CD4-positive, alpha-beta memory T cell (primary cell): ENCODE measurements around the gene SDF4. TPM values are rescaled to one million over a fixed set of nuclear protein-coding genes. Genes with fewer than 3 reads are reported as not detected.

Experiments used
- CTCF ChIA-PET: fragments of 350-600 bp; sonication (Branson Sonifier 250); formaldehyde crosslinking; loops from one replicate; lab custom pipeline; 2021; ENCODE audit warnings: inconsistent platforms; ENCODE audit not compliant: partially characterized antibody; lab: Charles Lee
- POLR2A ChIA-PET: fragments of 350-600 bp; sonication (Branson Sonifier 250); formaldehyde crosslinking; loops from one replicate; lab custom pipeline; 2021; ENCODE audit not compliant: partially characterized antibody; lab: Charles Lee
- DNase-seq, 5 donors: peaks; one replicate each; pipeline versions ENCODE4 v3.0.0 to v3.0.0-alpha.2; 2020 to 2022; ENCODE audit warnings: mixed read lengths in 1 of 5
- H3K27ac ChIP-seq: one replicate; pipeline ENCODE4 v1.7.0; 2013; ENCODE audit warnings: low read depth, low read length
- H3K27me3 ChIP-seq: 2 replicates; pipeline ENCODE4 v1.7.0; 2013; ENCODE audit warnings: mild to moderate bottlenecking, low read length, moderate library complexity; ENCODE audit not compliant: insufficient read depth
- H3K36me3 ChIP-seq: 2 replicates; pipeline ENCODE4 v1.7.0; 2013; ENCODE audit warnings: mild to moderate bottlenecking, low read length, moderate library complexity; ENCODE audit not compliant: insufficient read depth
- H3K4me1 ChIP-seq: 2 replicates; pipeline ENCODE4 v1.7.0; 2013; ENCODE audit warnings: mild to moderate bottlenecking, low read length, moderate library complexity; ENCODE audit not compliant: insufficient read depth
- H3K4me3 ChIP-seq, 2 donors: one replicate each; pipeline ENCODE4 v1.7.0; 2013; ENCODE audit warnings: low read length in 2 of 2, mild to moderate bottlenecking in 1 of 2
- H3K9me3 ChIP-seq, 2 donors: one replicate each; pipeline ENCODE4 v1.7.0; 2013; ENCODE audit warnings: low read length in 2 of 2, control low read depth in 1 of 2; ENCODE audit not compliant: control insufficient read depth in 1 of 2
- H3K27ac Mint-ChIP-seq, 7 donors: one replicate each; pipeline ENCODE4 v1.8.0; 2020 to 2021; ENCODE audit warnings: mixed read lengths in 7 of 7, mild to moderate bottlenecking in 6 of 7, inconsistent platforms in 3 of 7, moderate library complexity in 3 of 7
- H3K27me3 Mint-ChIP-seq, 2 donors: one replicate each; pipeline ENCODE4 v1.8.0; 2020 to 2021; ENCODE audit warnings: mixed read lengths in 2 of 2
- H3K36me3 Mint-ChIP-seq, 2 donors: one replicate each; pipeline ENCODE4 v1.8.0; 2020 to 2021; ENCODE audit warnings: mixed read lengths in 2 of 2, inconsistent platforms in 1 of 2, mild to moderate bottlenecking in 1 of 2
- H3K4me1 Mint-ChIP-seq, 4 donors: one replicate each; pipeline ENCODE4 v1.8.0; 2020 to 2021; ENCODE audit warnings: mixed read lengths in 4 of 4, mild to moderate bottlenecking in 1 of 4
- H3K4me3 Mint-ChIP-seq, 8 donors: one replicate each; pipeline ENCODE4 v1.8.0; 2020 to 2021; ENCODE audit warnings: mixed read lengths in 8 of 8, mild to moderate bottlenecking in 7 of 8, moderate library complexity in 6 of 8, inconsistent platforms in 3 of 8
- H3K9me3 Mint-ChIP-seq, 8 donors: one replicate each; pipeline ENCODE4 v1.8.0; 2020 to 2021; ENCODE audit warnings: mixed read lengths in 8 of 8, mild to moderate bottlenecking in 5 of 8, inconsistent platforms in 3 of 8, moderate library complexity in 1 of 8
- intact Hi-C: fragments of 100-400 bp; cut with micrococcal nuclease; formaldehyde crosslinking; loops from one replicate; pipeline ENCODE4 v1.15.1; 2023
- polyA plus RNA-seq, 2 donors: library from polyadenylated mRNA; unstranded; fragments of 300-500 nt; fragmentation: Illumina TruSeq; gene quantifications; one replicate each; pipeline ENCODE4 v1.2.3, GENCODE V29; 2021
- total RNA-seq, 2 experiments: library from RNA; stranded (reverse); gene quantifications; one replicate each; pipeline ENCODE4 v1.2.3, GENCODE V29; 2021

The SDF4 gene
- total and polyA plus RNA-seq, 4 experiments from 2014 or later, result 97.4 to 138 (median 116) TPM

- peak overlapping the region in 1 of 2 donors; percentile 28 for H3K4me3 ChIP-seq
- POLR2A ChIA-PET, result interaction anchor here (0.7 to 4.1 kb wide), 8 partner anchors 8 to 61 kb away, joined by 3 to 38 read pairs (median 4); partner anchors contain the start of gene TNFRSF18
- H3K9me3 ChIP-seq, result no peaks in the 10 kb centered on the region
- H3K36me3 Mint-ChIP-seq, result peaks cover 11 to 37% of the 10 kb centered on the region in 2 donors
- H3K27ac ChIP-seq, result peak overlapping the region; percentile 86
- CTCF ChIA-PET, result no interaction called here
- peaks cover 63% of the 10 kb centered on the region for H3K4me1 ChIP-seq
- H3K9me3 Mint-ChIP-seq, result peaks cover 0 to 2% (median 0%) of the 10 kb centered on the region in 8 donors
- peak overlapping the region; percentile 86 to 94 (median 90) for H3K27ac Mint-ChIP-seq
- peaks cover 20 to 68% (median 42%) of the 10 kb centered on the region in 4 donors for H3K4me1 Mint-ChIP-seq
- no peak for DNase-seq
- intact Hi-C loops, result no loop called here
- H3K27me3 Mint-ChIP-seq, result no peaks in the 10 kb centered on the region
- H3K36me3 ChIP-seq, result peaks cover 21% of the 10 kb centered on the region
- peak overlapping the region in 7 of 8 donors; percentile 16 to 63 (median 41) for H3K4me3 Mint-ChIP-seq
- no peaks in the 10 kb centered on the region for H3K27me3 ChIP-seq
These were observed 13.1 kb downstream of the SDF4 start for GRCh38 chr1:1218524-1219200.

- Histone ChIP-seq H3K4me3 (no peak overlapping the region), H3K27me3 (no peaks in the 10 kb centered on the region), H3K36me3 (peaks cover 16% of the 10 kb centered on the region), H3K27ac (peak overlapping the region; percentile 86), H3K4me1 (peaks cover 70% of the 10 kb centered on the region), H3K9me3 (no peaks in the 10 kb centered on the region)
- Mint-ChIP-seq H3K27me3 (no peaks in the 10 kb centered on the region), H3K4me3 (peak overlapping the region in 5 of 8 donors; percentile 15 to 49 (median 42)), H3K9me3 (no peaks in the 10 kb centered on the region), H3K27ac (peak overlapping the region; percentile 79 to 98 (median 86)), H3K36me3 (peaks cover 7 to 31% of the 10 kb centered on the region in 2 donors), H3K4me1 (peaks cover 20 to 64% (median 39%) of the 10 kb centered on the region in 4 donors)
- no peak for DNase-seq
- intact Hi-C loops, result no loop called here
- ChIA-PET POLR2A (interaction anchor here (0.7 to 4.1 kb wide), 6 partner anchors 8 to 74 kb away, joined by 3 to 38 read pairs (median 3); partner anchors contain the start of gene TNFRSF18), CTCF (no interaction called here)
These were observed 13.9 kb downstream of the SDF4 start for GRCh38 chr1:1217621-1218523.

- peaks cover 17 to 64% (median 36%) of the 10 kb centered on the region in 4 donors for H3K4me1 Mint-ChIP-seq
- H3K9me3 Mint-ChIP-seq, result no peaks in the 10 kb centered on the region
- H3K27me3 Mint-ChIP-seq, result no peaks in the 10 kb centered on the region
- H3K4me3 Mint-ChIP-seq, result peak overlapping the region; percentile 33 to 98 (median 84)
- no peaks in the 10 kb centered on the region for H3K27me3 ChIP-seq
- no peak overlapping the region for H3K4me3 ChIP-seq
- no peaks in the 10 kb centered on the region for H3K9me3 ChIP-seq
- DNase-seq, result peak; percentile 74 to 83 (median 82)
- H3K4me1 ChIP-seq, result peaks cover 75% of the 10 kb centered on the region
- H3K27ac Mint-ChIP-seq, result peak overlapping the region; percentile 98 to 100 (median 99)
- H3K36me3 Mint-ChIP-seq, result peaks cover 4 to 25% of the 10 kb centered on the region in 2 donors
- intact Hi-C loops, result no loop called here
- peaks cover 10% of the 10 kb centered on the region for H3K36me3 ChIP-seq
- peak overlapping the region; percentile 86 for H3K27ac ChIP-seq
- ChIA-PET CTCF (interaction anchor here (0.7 kb wide), 1 partner anchor 10 kb away, joined by 3 read pairs; no protein-coding TSS in a partner anchor), POLR2A (interaction anchor here (0.6 to 4.1 kb wide), 6 partner anchors 9 to 80 kb away, joined by 3 to 38 read pairs (median 4); partner anchors contain the start of genes B3GALT6 and TNFRSF18)
These were observed 14.8 kb downstream of the SDF4 start for GRCh38 chr1:1216770-1217620.

- peak overlapping the region in 7 of 8 donors; percentile 79 to 98 (median 84) for H3K4me3 Mint-ChIP-seq
- peak in 1 of 5 donors; percentile 35 for DNase-seq
- no peaks in the 10 kb centered on the region for H3K27me3 Mint-ChIP-seq
- Histone ChIP-seq H3K27ac (peak overlapping the region; percentile 86), H3K9me3 (no peaks in the 10 kb centered on the region), H3K4me1 (peaks cover 78% of the 10 kb centered on the region), H3K36me3 (peaks cover 10% of the 10 kb centered on the region), H3K27me3 (no peaks in the 10 kb centered on the region), H3K4me3 (no peak overlapping the region)
- ChIA-PET CTCF (interaction anchor here (1.2 kb wide), 1 partner anchor 15 kb away, joined by 5 read pairs; no protein-coding TSS in a partner anchor), POLR2A (interaction anchor here (1.2 to 4.1 kb wide), 5 partner anchors 10 to 79 kb away, joined by 3 to 38 read pairs (median 4); partner anchors contain the start of gene TNFRSF18)
- peaks cover 17 to 64% (median 36%) of the 10 kb centered on the region in 4 donors for H3K4me1 Mint-ChIP-seq
- intact Hi-C loops, result loop anchor here (2.0 kb wide), 1 partner anchor 15 kb away; no protein-coding TSS in a partner anchor
- peaks cover 0 to 22% of the 10 kb centered on the region in 2 donors for H3K36me3 Mint-ChIP-seq
- peak overlapping the region; percentile 98 to 100 (median 99) for H3K27ac Mint-ChIP-seq
- no peaks in the 10 kb centered on the region for H3K9me3 Mint-ChIP-seq
These were observed 15.8 kb downstream of the SDF4 start for GRCh38 chr1:1215881-1216605.

- intact Hi-C loops, result loop anchor here (2.0 kb wide), 1 partner anchor 16 kb away; no protein-coding TSS in a partner anchor
- H3K27ac ChIP-seq, result peak overlapping the region; percentile 86
- peaks cover 0 to 16% of the 10 kb centered on the region in 2 donors for H3K36me3 Mint-ChIP-seq
- peaks cover 82% of the 10 kb centered on the region for H3K4me1 ChIP-seq
- peak overlapping the region in 7 of 8 donors; percentile 49 to 82 (median 77) for H3K4me3 Mint-ChIP-seq
- H3K27ac Mint-ChIP-seq, result peak overlapping the region; percentile 79 to 100 (median 94)
- H3K4me1 Mint-ChIP-seq, result peaks cover 13 to 61% (median 37%) of the 10 kb centered on the region in 4 donors
- peak in 1 of 5 donors; percentile 70 for DNase-seq
- POLR2A ChIA-PET, result interaction anchor here (1.2 to 4.1 kb wide), 6 partner anchors 9 to 78 kb away, joined by 3 to 38 read pairs (median 6); partner anchors contain the start of gene TNFRSF18
- CTCF ChIA-PET, result interaction anchor here (1.2 kb wide), 1 partner anchor 16 kb away, joined by 5 read pairs; no protein-coding TSS in a partner anchor
- H3K9me3 ChIP-seq, result no peaks in the 10 kb centered on the region
- H3K9me3 Mint-ChIP-seq, result no peaks in the 10 kb centered on the region
- no peaks in the 10 kb centered on the region for H3K27me3 ChIP-seq
- no peaks in the 10 kb centered on the region for H3K27me3 Mint-ChIP-seq
- no peak overlapping the region for H3K4me3 ChIP-seq
- H3K36me3 ChIP-seq, result peaks cover 10% of the 10 kb centered on the region
These were observed 16.6 kb downstream of the SDF4 start for GRCh38 chr1:1215080-1215676.
